ENCODE results near the gene CCT8. TPM values are rescaled to one million over a fixed set of nuclear protein-coding genes. Genes with fewer than 3 reads are reported as not detected.
"Not testable (repeated sequence)": the region's sequence is repeated elsewhere in the genome, so short reads cannot be mapped to it uniquely, and the experiment has no call there.

CCT8 gene
- total RNA-seq, 1 donor from 2014 or later: 223 TPM

GRCh38 chr21:29018540-29018939 is 54.9 kb downstream of the CCT8 start:
- no peak for DNase-seq (ENCODE audit: low read depth in 2 of 2)

DNA sequence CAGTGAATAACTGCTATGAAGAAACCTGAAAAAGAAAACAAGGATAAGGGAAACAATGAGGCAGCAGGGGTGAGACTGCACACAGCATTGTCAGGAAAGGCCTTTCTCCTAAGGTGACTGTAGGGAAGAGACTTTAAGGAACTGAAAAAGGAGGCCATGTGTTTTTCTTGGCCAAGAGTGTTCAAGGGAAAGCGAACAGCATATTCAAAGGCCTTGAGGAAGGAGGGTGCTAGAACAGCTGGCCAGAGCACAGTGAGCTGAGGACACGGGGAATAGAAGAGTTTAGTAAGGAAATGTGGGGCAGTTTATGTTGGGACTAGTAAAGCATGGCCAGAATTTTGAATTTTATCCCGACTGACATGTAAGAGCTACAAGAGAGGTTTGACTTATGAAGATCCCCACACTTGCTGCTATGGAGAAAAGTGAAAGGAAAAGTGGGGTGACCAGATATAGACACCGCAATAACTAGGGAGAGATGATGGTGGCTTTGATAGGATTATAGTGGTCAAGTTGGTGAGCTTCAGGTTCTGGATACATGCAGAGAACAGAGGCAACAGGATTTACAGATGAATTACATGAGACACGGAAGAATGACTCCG is 55.7 kb downstream of the CCT8 start:
- DNase-seq (ENCODE audit: low read depth in 2 of 2): peak in 1 of 2 donors; percentile 78

GRCh38 chr21:29011236-29011635 is 62.2 kb downstream of the CCT8 start:
- not testable (repeated sequence) for DNase-seq (ENCODE audit: low read depth in 2 of 2)

- DNase-seq (ENCODE audit: low read depth in 2 of 2): no peak
Measured at GRCh38 chr21:29008367-29008766, 65.1 kb downstream of the CCT8 start.

GRCh38 chr21:29007810-29008209 is 65.6 kb downstream of the CCT8 start:
- DNase-seq (ENCODE audit: low read depth in 2 of 2): no peak

DNA sequence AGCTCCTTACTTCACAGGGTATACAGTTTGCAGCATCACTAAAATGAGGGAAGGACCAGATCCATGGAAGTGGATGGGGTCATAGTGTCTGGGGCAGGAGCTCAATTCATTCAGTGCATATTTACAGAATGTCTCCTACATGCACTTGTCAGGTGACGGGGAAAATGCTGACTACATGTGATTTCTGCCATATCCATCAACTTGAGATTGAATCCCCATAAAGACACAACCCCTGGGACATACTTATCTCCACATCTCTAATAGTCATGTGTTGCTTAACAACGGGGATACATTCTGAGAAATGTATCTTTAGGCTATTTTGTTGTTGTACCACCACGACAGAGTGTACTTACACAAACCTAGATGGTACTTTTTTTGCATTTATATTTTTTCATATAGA is 66.3 kb downstream of the CCT8 start:
- no peak for DNase-seq (ENCODE audit: low read depth in 2 of 2)

Other genes with a start within 250 kb of the CCT8 start
- gene LTN1, start 80.8 kb downstream of the CCT8 start, total RNA-seq: 17.8 and 19.6 TPM in 2 replicates
- gene RWDD2B, start 54.3 kb downstream of the CCT8 start, total RNA-seq: 12.3 and 14.5 TPM in 2 replicates
- 16.4 and 23.4 TPM in 2 replicates for gene USP16, start 49.0 kb downstream of the CCT8 start, total RNA-seq
- 2.0 and 3.3 TPM in 2 replicates for gene MAP3K7CL, start 57.0 kb upstream of the CCT8 start, total RNA-seq
- 25.7 and 38.1 TPM in 2 replicates for gene BACH1, start 225.3 kb upstream of the CCT8 start, total RNA-seq